Measurements from ENCODE around the gene ACVR1B.

The ACVR1B gene

GRCh38 chr12:52011602-52012214 is 60.2 kb downstream of the ACVR1B start:
- no peak overlapping the region for H3K27ac ChIP-seq
- TF ChIP-seq CTCF (conservative IDR thresholded peaks at IDR 0.05; ENCODE audit: low read depth), result no peak
- POLR2A ChIA-PET (ENCODE audit: low non-redundant PET), result no interaction called here
- CTCF ChIA-PET, result interaction anchor here (0.9 kb wide), 1 partner anchor 9 kb away, joined by 3 read pairs; no protein-coding TSS in a partner anchor
- DNase-seq (ENCODE audit: low spot score), result no peak

- CTCF ChIA-PET, result interaction anchor here (0.7 to 1.4 kb wide), 2 partner anchors 10 to 12 kb away, joined by 3 to 9 read pairs; no protein-coding TSS in a partner anchor
- POLR2A ChIA-PET (ENCODE audit: low non-redundant PET), result interaction anchor here (0.7 kb wide), 1 partner anchor 258 kb away, joined by 3 read pairs; no protein-coding TSS in a partner anchor
- DNase-seq (ENCODE audit: low spot score), result no peak
- no peak for TF ChIP-seq CTCF (conservative IDR thresholded peaks at IDR 0.05; ENCODE audit: low read depth)
- H3K27ac ChIP-seq, result no peak overlapping the region
Measured at GRCh38 chr12:52013626-52014310, 62.3 kb downstream of the ACVR1B start.

- no peak for DNase-seq (ENCODE audit: low spot score)
- no peak overlapping the region for H3K27ac ChIP-seq
- CTCF ChIA-PET, result interaction anchor here (0.6 to 1.8 kb wide), 4 partner anchors 10 to 45 kb away, joined by 3 to 7 read pairs (median 5); no protein-coding TSS in a partner anchor
- TF ChIP-seq CTCF (conservative IDR thresholded peaks at IDR 0.05; ENCODE audit: low read depth), result no peak
- POLR2A ChIA-PET (ENCODE audit: low non-redundant PET), result no interaction called here
Measured at GRCh38 chr12:52014567-52015530, 63.4 kb downstream of the ACVR1B start.

GRCh38 chr12:52015532-52016041 is 64.1 kb downstream of the ACVR1B start:
- no peak for DNase-seq (ENCODE audit: low spot score)
- CTCF ChIA-PET, result interaction anchor here (0.6 to 1.8 kb wide), 3 partner anchors 10 to 46 kb away, joined by 4 to 7 read pairs (median 6); no protein-coding TSS in a partner anchor
- H3K27ac ChIP-seq, result no peak overlapping the region
- POLR2A ChIA-PET (ENCODE audit: low non-redundant PET), result no interaction called here
- no peak for TF ChIP-seq CTCF (conservative IDR thresholded peaks at IDR 0.05; ENCODE audit: low read depth)

- DNase-seq (ENCODE audit: low spot score), result no peak
- H3K27ac ChIP-seq, result no peak overlapping the region
- ChIA-PET POLR2A (ENCODE audit: low non-redundant PET) (no interaction called here), CTCF (interaction anchor here (0.5 to 1.0 kb wide), 3 partner anchors 25 to 852 kb away, joined by 3 to 5 read pairs (median 3); no protein-coding TSS in a partner anchor)
- TF ChIP-seq CTCF (conservative IDR thresholded peaks at IDR 0.05; ENCODE audit: low read depth), result no peak
Measured at GRCh38 chr12:52018433-52019112, 67.1 kb downstream of the ACVR1B start.
